GM18951 (cell line): ENCODE data around the gene MTMR12.

Experiments used
- POLR2A ChIP-seq: IDR thresholded peaks from 4 replicates; pipeline ENCODE4 v1.6.1; 2011; ENCODE audit warnings: mild to moderate bottlenecking; ENCODE audit not compliant: insufficient read length, insufficient read depth; ENCODE audit errors: extremely low read depth
- in situ Hi-C: fragments of 300-500 bp; cut with MboI; formaldehyde crosslinking; loops from one replicate; pipeline ENCODE4 v1.12.0; 2022; ENCODE audit warnings: low sequenced_read_pairs, mixed read lengths, inconsistent platforms; ENCODE audit not compliant: unreplicated experiment

The MTMR12 gene

GRCh38 chr5:32332361-32332760 lies 19.6 kb upstream of the MTMR12 start:
- no peak for TF ChIP-seq POLR2A

GRCh38 chr5:32331935-32332274 lies 19.2 kb upstream of the MTMR12 start:
- no peak for TF ChIP-seq POLR2A
- in situ Hi-C loops: no loop called here

More at GRCh38 chr5:32332361-32332760, 19.6 kb upstream of the MTMR12 start:
- in situ Hi-C loops: no loop called here

- in situ Hi-C loops: no loop called here
Measured at GRCh38 chr5:32331217-32331934, 18.6 kb upstream of the MTMR12 start.

GRCh38 chr5:32330126-32330971 lies 17.6 kb upstream of the MTMR12 start:
- in situ Hi-C loops: no loop called here
- no peak for TF ChIP-seq POLR2A

More at GRCh38 chr5:32331217-32331934, 18.6 kb upstream of the MTMR12 start:
- no peak for TF ChIP-seq POLR2A

GRCh38 chr5:32329395-32329834 lies 16.7 kb upstream of the MTMR12 start:
- in situ Hi-C loops: loop anchor here (10.0 kb wide), 1 partner anchor 95 kb away; no protein-coding TSS in a partner anchor

GRCh38 chr5:32326216-32326772 lies 13.6 kb upstream of the MTMR12 start:
- TF ChIP-seq POLR2A: no peak
- in situ Hi-C loops: loop anchor here (10.0 kb wide), 1 partner anchor 91 kb away; no protein-coding TSS in a partner anchor

More at GRCh38 chr5:32329395-32329834, 16.7 kb upstream of the MTMR12 start:
- no peak for TF ChIP-seq POLR2A

GRCh38 chr5:32325616-32326015 lies 12.9 kb upstream of the MTMR12 start:
- no peak for TF ChIP-seq POLR2A

GRCh38 chr5:32325062-32325461 lies 12.3 kb upstream of the MTMR12 start:
- in situ Hi-C loops: loop anchor here (10.0 kb wide), 1 partner anchor 90 kb away; no protein-coding TSS in a partner anchor
- no peak for TF ChIP-seq POLR2A

More at GRCh38 chr5:32325616-32326015, 12.9 kb upstream of the MTMR12 start:
- in situ Hi-C loops: loop anchor here (10.0 kb wide), 1 partner anchor 91 kb away; no protein-coding TSS in a partner anchor

GRCh38 chr5:32323741-32324140 lies 11.0 kb upstream of the MTMR12 start:
- TF ChIP-seq POLR2A: no peak
- in situ Hi-C loops: loop anchor here (10.0 kb wide), 1 partner anchor 89 kb away; no protein-coding TSS in a partner anchor

GRCh38 chr5:32322882-32323281 lies 10.1 kb upstream of the MTMR12 start:
- TF ChIP-seq POLR2A: no peak
- in situ Hi-C loops: loop anchor here (10.0 kb wide), 1 partner anchor 88 kb away; no protein-coding TSS in a partner anchor

- in situ Hi-C loops: loop anchor here (10.0 kb wide), 1 partner anchor 87 kb away; no protein-coding TSS in a partner anchor
Measured at GRCh38 chr5:32321787-32322186, 9.0 kb upstream of the MTMR12 start.

- TF ChIP-seq POLR2A: no peak
- in situ Hi-C loops: loop anchor here (10.0 kb wide), 1 partner anchor 86 kb away; no protein-coding TSS in a partner anchor
Measured at GRCh38 chr5:32320576-32320975, 7.8 kb upstream of the MTMR12 start.
